OCI-LY7 (cell line): Measurements from ENCODE around the gene PTHLH. TPM values are rescaled to one million over a fixed set of nuclear protein-coding genes. Genes with fewer than 3 reads are reported as not detected.

Experiments
- BruUV-seq: library from RNA; stranded (reverse); fragments of 400-500 nt; replicated peaks from 2 replicates; lab custom pipeline; 2021; lab: Mats Ljungman, UMichigan
- CTCF ChIA-PET: fragments of 300-600 bp; sonication (Branson Sonifier 250); formaldehyde crosslinking; loops from one replicate; lab custom pipeline; 2022; ENCODE audit warnings: antibody characterized with exemption; ENCODE audit not compliant: unreplicated experiment; lab: Charles Lee
- POLR2A ChIA-PET: fragments of 300-600 bp; sonication (Branson Sonifier 250); formaldehyde crosslinking; loops from one replicate; lab custom pipeline; 2022; ENCODE audit warnings: antibody characterized with exemption; lab: Charles Lee
- DNase-seq: peaks from one replicate; pipeline ENCODE4 v3.0.0-alpha.2; 2015; ENCODE audit warnings: low spot score
- H2AFZ ChIP-seq: fragments of 200-600 bp; sonication (generic), shearing (Covaris generic); 2 replicates; pipeline ENCODE4 v1.6.1; 2014; ENCODE audit warnings: mild to moderate bottlenecking, antibody characterized with exemption, low read length, moderate library complexity
- H3K27ac ChIP-seq: fragments of 200-600 bp; sonication (generic); 2 replicates; pipeline ENCODE4 v1.5.1; 2014; ENCODE audit warnings: mixed run types, low read depth, mild to moderate bottlenecking, moderate library complexity, low read length, inconsistent platforms; ENCODE audit not compliant: poor library complexity, severe bottlenecking
- H3K36me3 ChIP-seq: fragments of 200-600 bp; sonication (generic); 2 replicates; pipeline ENCODE4 v1.6.1; 2014; ENCODE audit warnings: mild to moderate bottlenecking, antibody characterized with exemption, low read length, moderate library complexity, mixed read lengths; ENCODE audit not compliant: insufficient read depth
- H3K4me1 ChIP-seq: fragments of 200-600 bp; sonication (generic); 2 replicates; pipeline ENCODE4 v1.5.1; 2014; ENCODE audit warnings: mild to moderate bottlenecking, low read length; ENCODE audit not compliant: insufficient read depth, poor library complexity, severe bottlenecking
- H3K4me2 ChIP-seq: fragments of 200-600 bp; sonication (generic); 2 replicates; pipeline ENCODE4 v1.6.1; 2014; ENCODE audit warnings: mild to moderate bottlenecking, low read length
- H3K4me3 ChIP-seq: fragments of 200-600 bp; sonication (generic); 2 replicates; pipeline ENCODE4 v1.5.1; 2014; ENCODE audit warnings: mild to moderate bottlenecking, low read depth, low read length; ENCODE audit not compliant: poor library complexity, severe bottlenecking
- H3K79me2 ChIP-seq: fragments of 200-600 bp; sonication (generic); 2 replicates; pipeline ENCODE4 v1.6.1; 2016; ENCODE audit warnings: low read depth, mild to moderate bottlenecking, low read length, moderate library complexity, mixed read lengths; ENCODE audit not compliant: insufficient read depth
- H3K9me2 ChIP-seq: fragments of 200-600 bp; sonication (generic); 2 replicates; pipeline ENCODE4 v1.6.1; 2016; ENCODE audit warnings: mild to moderate bottlenecking, low read length, mixed read lengths; ENCODE audit not compliant: insufficient read depth
- H3K9me3 ChIP-seq: fragments of 200-600 bp; sonication (generic); 2 replicates; pipeline ENCODE4 v1.6.1; 2014; ENCODE audit warnings: mild to moderate bottlenecking, mixed run types, low read length, mixed read lengths
- H4K20me1 ChIP-seq: fragments of 200-600 bp; sonication (generic); 2 replicates; pipeline ENCODE4 v1.6.1; 2014; ENCODE audit warnings: mild to moderate bottlenecking, antibody characterized with exemption, low read length, moderate library complexity, mixed read lengths; ENCODE audit not compliant: insufficient read depth
- EZH2phosphoT487 ChIP-seq: fragments of 200-600 bp; sonication (generic); IDR thresholded peaks from 2 replicates; pipeline ENCODE4 v1.6.1; 2018; ENCODE audit warnings: low read depth, borderline replicate concordance, mild to moderate bottlenecking, mixed run types, antibody characterized with exemption, low read length, moderate library complexity, mixed read lengths
- intact Hi-C: fragments of 100-400 bp; cut with micrococcal nuclease; formaldehyde crosslinking; loops from one replicate; pipeline ENCODE4 v1.10.0; 2022; ENCODE audit not compliant: unreplicated experiment
- total RNA-seq, 2 experiments: library from RNA; depleted of rRNA in 1 of 2; stranded (reverse); fragments of >200 nt in 1 of 2; shearing (Covaris generic) in 1 of 2; gene quantifications; 2 replicates each; pipeline ENCODE4 v1.2.3, GENCODE V29; 2014 to 2022
- TF ChIP-seq, protein P1 (sequence below): fragments of 200-600 bp; sonication (generic); conservative IDR thresholded peaks from 2 replicates; pipeline ENCODE4 v1.5.1; 2014; ENCODE audit warnings: mild to moderate bottlenecking, antibody characterized with exemption, low read length, moderate library complexity, mixed read lengths

PTHLH gene
- total RNA-seq, 2 experiments from 2014 or later = not detected

- TF ChIP-seq EZH2phosphoT487 = no peak
- TF ChIP-seq, protein P1, sequence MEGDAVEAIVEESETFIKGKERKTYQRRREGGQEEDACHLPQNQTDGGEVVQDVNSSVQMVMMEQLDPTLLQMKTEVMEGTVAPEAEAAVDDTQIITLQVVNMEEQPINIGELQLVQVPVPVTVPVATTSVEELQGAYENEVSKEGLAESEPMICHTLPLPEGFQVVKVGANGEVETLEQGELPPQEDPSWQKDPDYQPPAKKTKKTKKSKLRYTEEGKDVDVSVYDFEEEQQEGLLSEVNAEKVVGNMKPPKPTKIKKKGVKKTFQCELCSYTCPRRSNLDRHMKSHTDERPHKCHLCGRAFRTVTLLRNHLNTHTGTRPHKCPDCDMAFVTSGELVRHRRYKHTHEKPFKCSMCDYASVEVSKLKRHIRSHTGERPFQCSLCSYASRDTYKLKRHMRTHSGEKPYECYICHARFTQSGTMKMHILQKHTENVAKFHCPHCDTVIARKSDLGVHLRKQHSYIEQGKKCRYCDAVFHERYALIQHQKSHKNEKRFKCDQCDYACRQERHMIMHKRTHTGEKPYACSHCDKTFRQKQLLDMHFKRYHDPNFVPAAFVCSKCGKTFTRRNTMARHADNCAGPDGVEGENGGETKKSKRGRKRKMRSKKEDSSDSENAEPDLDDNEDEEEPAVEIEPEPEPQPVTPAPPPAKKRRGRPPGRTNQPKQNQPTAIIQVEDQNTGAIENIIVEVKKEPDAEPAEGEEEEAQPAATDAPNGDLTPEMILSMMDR = no peak
- Histone ChIP-seq H3K4me3 (no peak overlapping the region), H3K9me2 (no peaks in the 10 kb centered on the region), H3K36me3 (no peaks in the 10 kb centered on the region), H3K4me2 (no peak overlapping the region), H3K79me2 (no peaks in the 10 kb centered on the region), H2AFZ (no peak overlapping the region), H4K20me1 (no peaks in the 10 kb centered on the region), H3K4me1 (no peaks in the 10 kb centered on the region), H3K27ac (no peak overlapping the region), H3K9me3 (no peaks in the 10 kb centered on the region)
- ChIA-PET CTCF (no interaction called here), POLR2A (interaction anchor here (0.6 kb wide), 1 partner anchor 248 kb away, joined by 6 read pairs; no protein-coding TSS in a partner anchor)
- no TSS peak for BruUV-seq
- intact Hi-C loops = no loop called here
- DNase-seq = no peak
Measured at GRCh38 chr12:27996761-27997160, 24.2 kb upstream of the PTHLH start.

DNA sequence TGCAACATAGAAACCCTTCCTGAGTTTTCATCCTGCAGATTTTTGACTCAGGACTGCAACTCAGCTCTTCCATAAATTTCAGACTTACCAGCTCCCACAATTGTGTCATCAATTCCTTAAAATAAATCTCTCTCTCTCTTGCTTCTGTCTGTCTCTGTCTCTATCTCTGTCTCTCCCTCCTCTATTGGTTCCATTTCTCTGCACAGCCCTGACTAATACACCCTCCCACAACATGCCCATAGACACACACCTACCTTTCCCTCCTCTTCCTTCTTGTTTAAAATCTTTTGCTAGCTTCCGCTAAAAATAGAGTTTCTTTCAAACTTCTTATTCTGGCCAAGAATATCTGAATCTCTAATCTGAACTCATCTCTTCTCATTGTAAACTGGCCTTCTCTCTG, 22.9 kb upstream of the PTHLH start:
- ChIA-PET CTCF (no interaction called here), POLR2A (no interaction called here)
- TF ChIP-seq EZH2phosphoT487 = no peak
- TF ChIP-seq, protein P1 = no peak
- no peak overlapping the region for H3K27ac ChIP-seq
- no peaks in the 10 kb centered on the region for H3K36me3 ChIP-seq
- H3K9me2 ChIP-seq = no peaks in the 10 kb centered on the region
- no peaks in the 10 kb centered on the region for H3K79me2 ChIP-seq
- H3K4me3 ChIP-seq = no peak overlapping the region
- H4K20me1 ChIP-seq = no peaks in the 10 kb centered on the region
- intact Hi-C loops = no loop called here
- H3K9me3 ChIP-seq = 0 out of 2 replicates have a peak, but pooled peaks cover 4% of the 10 kb centered on the region
- no TSS peak for BruUV-seq
- no peak overlapping the region for H2AFZ ChIP-seq
- no peak overlapping the region for H3K4me2 ChIP-seq
- no peaks in the 10 kb centered on the region for H3K4me1 ChIP-seq
- DNase-seq = no peak

DNA sequence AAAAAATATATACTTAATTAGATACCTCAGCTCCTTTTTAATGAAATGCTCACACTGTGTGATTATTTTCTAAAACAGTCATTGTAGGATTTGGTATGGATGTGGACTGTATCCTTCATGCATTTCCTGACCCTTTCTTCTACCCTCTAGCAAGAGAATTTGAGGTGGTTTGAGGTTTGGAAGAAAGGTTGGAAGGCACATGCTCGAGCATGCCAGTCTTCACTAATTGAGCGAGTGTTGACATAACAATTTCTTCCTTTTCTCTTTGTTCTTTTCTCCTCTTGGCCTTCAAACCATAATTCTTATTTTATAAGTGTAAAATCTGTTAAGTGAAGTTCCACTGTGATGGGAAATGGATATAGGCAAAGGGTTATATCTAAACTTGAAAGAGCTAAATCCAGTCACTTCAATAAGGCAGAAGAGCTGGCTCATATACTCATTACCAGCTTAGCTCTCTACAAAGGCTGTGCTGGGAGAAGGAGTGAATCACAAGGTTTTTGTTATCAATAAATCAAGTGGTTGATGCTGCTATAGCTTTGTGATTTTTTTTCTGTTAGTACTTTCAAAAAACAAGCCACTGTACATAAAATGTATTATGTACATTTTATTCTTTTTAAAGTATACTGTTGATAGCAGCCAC, 16.2 kb upstream of the PTHLH start:
- no peaks in the 10 kb centered on the region for H3K9me2 ChIP-seq
- POLR2A ChIA-PET = interaction anchor here (0.6 to 1.4 kb wide), 2 partner anchors 8 to 51 kb away, joined by 3 to 4 read pairs; no protein-coding TSS in a partner anchor
- no peak overlapping the region for H3K27ac ChIP-seq
- no peak for DNase-seq
- no peak overlapping the region for H3K4me2 ChIP-seq
- no TSS peak for BruUV-seq
- no peaks in the 10 kb centered on the region for H3K79me2 ChIP-seq
- TF ChIP-seq, protein P1 = no peak
- no peak for TF ChIP-seq EZH2phosphoT487
- no peak overlapping the region for H3K4me3 ChIP-seq
- intact Hi-C loops = no loop called here
- 0 out of 2 replicates have a peak, but pooled peaks cover 4% of the 10 kb centered on the region for H3K9me3 ChIP-seq
- H2AFZ ChIP-seq = no peak overlapping the region
- no peaks in the 10 kb centered on the region for H3K4me1 ChIP-seq
- no peaks in the 10 kb centered on the region for H3K36me3 ChIP-seq
- H4K20me1 ChIP-seq = no peaks in the 10 kb centered on the region
- CTCF ChIA-PET = no interaction called here
